Activated CD4-positive, alpha-beta memory T cell treated with anti-CD3 and anti-CD28 coated beads, Interleukin-2, amount 10 ng/mL, durations not matched to agents 7 days and 5 days (primary cell): Measurements from ENCODE around the gene PLD5. TPM values are rescaled to one million over a fixed set of nuclear protein-coding genes. Genes with fewer than 3 reads are reported as not detected.
"Not testable (repeated sequence)": the region's sequence is repeated elsewhere in the genome, so short reads cannot be mapped to it uniquely, and the experiment has no call there.

Experiments used
- CTCF ChIA-PET: fragments of 350-600 bp; sonication (Branson Sonifier 250); formaldehyde crosslinking; loops from one replicate; lab custom pipeline; 2021; ENCODE audit warnings: antibody characterized with exemption, inconsistent platforms; lab: Charles Lee
- POLR2A ChIA-PET: fragments of 350-600 bp; sonication (Branson Sonifier 250); formaldehyde crosslinking; loops from one replicate; lab custom pipeline; 2021; ENCODE audit warnings: antibody characterized with exemption; lab: Charles Lee
- DNase-seq: peaks from one replicate; pipeline ENCODE4 v3.0.0-alpha.2; 2020
- H3K27ac Mint-ChIP-seq: one replicate; pipeline ENCODE4 v1.8.0; 2021; ENCODE audit warnings: mild to moderate bottlenecking, mixed read lengths
- H3K27me3 Mint-ChIP-seq: one replicate; pipeline ENCODE4 v1.8.0; 2021; ENCODE audit warnings: mixed read lengths
- H3K36me3 Mint-ChIP-seq: one replicate; pipeline ENCODE4 v1.8.0; 2021; ENCODE audit warnings: low read depth, mixed read lengths
- H3K4me1 Mint-ChIP-seq: one replicate; pipeline ENCODE4 v1.8.0; 2021; ENCODE audit warnings: mixed read lengths
- H3K4me3 Mint-ChIP-seq: one replicate; pipeline ENCODE4 v1.8.0; 2021; ENCODE audit warnings: mild to moderate bottlenecking, mixed read lengths
- H3K9me3 Mint-ChIP-seq: one replicate; pipeline ENCODE4 v1.8.0; 2021; ENCODE audit warnings: mixed read lengths
- total RNA-seq, 2 experiments: library from RNA; stranded (reverse); gene quantifications; one replicate each; pipeline ENCODE4 v1.2.3, GENCODE V29; 2021

PLD5 gene
- total RNA-seq, 2 experiments from 2014 or later = not detected

- no peaks in the 10 kb centered on the region for H3K4me1 Mint-ChIP-seq
Observed at GRCh38 chr1:242205622-242206489, 318.6 kb downstream of the PLD5 start.

GRCh38 chr1:242203262-242203661 is 321.2 kb downstream of the PLD5 start:
- H3K27me3 Mint-ChIP-seq = no peaks in the 10 kb centered on the region
- H3K4me1 Mint-ChIP-seq = no peaks in the 10 kb centered on the region
- CTCF ChIA-PET = interaction anchor here (0.6 kb wide), 1 partner anchor 243 kb away, joined by 5 read pairs; no protein-coding TSS in a partner anchor

More at GRCh38 chr1:242205622-242206489, 318.6 kb downstream of the PLD5 start:
- POLR2A ChIA-PET = no interaction called here
- Mint-ChIP-seq H3K9me3 (no peaks in the 10 kb centered on the region), H3K36me3 (no peaks in the 10 kb centered on the region), H3K27me3 (no peaks in the 10 kb centered on the region), H3K27ac (no peak overlapping the region), H3K4me3 (no peak overlapping the region)
- CTCF ChIA-PET = interaction anchor here (0.6 kb wide), 1 partner anchor 583 kb away, joined by 3 read pairs; no protein-coding TSS in a partner anchor
- DNase-seq = no peak

GRCh38 chr1:242201090-242201489 is 323.4 kb downstream of the PLD5 start:
- H3K27ac Mint-ChIP-seq = no peak overlapping the region
- CTCF ChIA-PET = no interaction called here
- no peak for DNase-seq
- no peak overlapping the region for H3K4me3 Mint-ChIP-seq
- H3K27me3 Mint-ChIP-seq = no peaks in the 10 kb centered on the region
- H3K4me1 Mint-ChIP-seq = no peaks in the 10 kb centered on the region
- no peaks in the 10 kb centered on the region for H3K36me3 Mint-ChIP-seq
- POLR2A ChIA-PET = no interaction called here
- H3K9me3 Mint-ChIP-seq = no peaks in the 10 kb centered on the region

More at GRCh38 chr1:242203262-242203661, 321.2 kb downstream of the PLD5 start:
- POLR2A ChIA-PET = no interaction called here
- Mint-ChIP-seq H3K27ac (no peak overlapping the region), H3K36me3 (no peaks in the 10 kb centered on the region), H3K4me3 (no peak overlapping the region), H3K9me3 (no peaks in the 10 kb centered on the region)
- DNase-seq = no peak

- ChIA-PET CTCF (no interaction called here), POLR2A (no interaction called here)
- no peak for DNase-seq
- Mint-ChIP-seq H3K27ac (no peak overlapping the region), H3K27me3 (no peaks in the 10 kb centered on the region), H3K4me1 (no peaks in the 10 kb centered on the region), H3K9me3 (no peaks in the 10 kb centered on the region), H3K4me3 (no peak overlapping the region), H3K36me3 (no peaks in the 10 kb centered on the region)
Observed at GRCh38 chr1:242199776-242200458, 324.6 kb downstream of the PLD5 start.

GRCh38 chr1:242197907-242198820 is 326.3 kb downstream of the PLD5 start:
- ChIA-PET CTCF (no interaction called here), POLR2A (no interaction called here)
- H3K27ac Mint-ChIP-seq = no peak overlapping the region
- H3K4me1 Mint-ChIP-seq = no peaks in the 10 kb centered on the region
- H3K27me3 Mint-ChIP-seq = no peaks in the 10 kb centered on the region
- H3K4me3 Mint-ChIP-seq = no peak overlapping the region
- H3K36me3 Mint-ChIP-seq = no peaks in the 10 kb centered on the region
- DNase-seq = no peak
- H3K9me3 Mint-ChIP-seq = no peaks in the 10 kb centered on the region

GRCh38 chr1:242196914-242197313 is 327.6 kb downstream of the PLD5 start:
- ChIA-PET CTCF (no interaction called here), POLR2A (no interaction called here)
- H3K27ac Mint-ChIP-seq = no peak overlapping the region
- no peaks in the 10 kb centered on the region for H3K4me1 Mint-ChIP-seq
- H3K27me3 Mint-ChIP-seq = no peaks in the 10 kb centered on the region
- no peak for DNase-seq
- no peaks in the 10 kb centered on the region for H3K36me3 Mint-ChIP-seq
- no peaks in the 10 kb centered on the region for H3K9me3 Mint-ChIP-seq
- H3K4me3 Mint-ChIP-seq = no peak overlapping the region

- H3K27ac Mint-ChIP-seq = no peak overlapping the region
- ChIA-PET CTCF (no interaction called here), POLR2A (no interaction called here)
- no peaks in the 10 kb centered on the region for H3K4me1 Mint-ChIP-seq
- no peak for DNase-seq
- no peaks in the 10 kb centered on the region for H3K36me3 Mint-ChIP-seq
- H3K27me3 Mint-ChIP-seq = no peaks in the 10 kb centered on the region
- H3K9me3 Mint-ChIP-seq = no peaks in the 10 kb centered on the region
- no peak overlapping the region for H3K4me3 Mint-ChIP-seq
Observed at GRCh38 chr1:242196101-242196500, 328.4 kb downstream of the PLD5 start.

- POLR2A ChIA-PET = no interaction called here
- no peaks in the 10 kb centered on the region for H3K36me3 Mint-ChIP-seq
- H3K4me3 Mint-ChIP-seq = no peak overlapping the region
- peaks cover 2% of the 10 kb centered on the region for H3K9me3 Mint-ChIP-seq
- no peaks in the 10 kb centered on the region for H3K4me1 Mint-ChIP-seq
- DNase-seq = no peak
- no peaks in the 10 kb centered on the region for H3K27me3 Mint-ChIP-seq
- no peak overlapping the region for H3K27ac Mint-ChIP-seq
- CTCF ChIA-PET = no interaction called here
Observed at GRCh38 chr1:242189591-242189990, 334.9 kb downstream of the PLD5 start.

- Mint-ChIP-seq H3K36me3 (no peaks in the 10 kb centered on the region), H3K9me3 (peaks cover 2% of the 10 kb centered on the region), H3K4me1 (no peaks in the 10 kb centered on the region), H3K4me3 (no peak overlapping the region), H3K27ac (no peak overlapping the region), H3K27me3 (no peaks in the 10 kb centered on the region)
- ChIA-PET CTCF (no interaction called here), POLR2A (no interaction called here)
- DNase-seq = no peak
Observed at GRCh38 chr1:242187816-242188215, 336.7 kb downstream of the PLD5 start.

GRCh38 chr1:242187171-242187570 is 337.3 kb downstream of the PLD5 start:
- CTCF ChIA-PET = no interaction called here
- Mint-ChIP-seq H3K27ac (no peak overlapping the region), H3K27me3 (no peaks in the 10 kb centered on the region), H3K4me1 (no peaks in the 10 kb centered on the region), H3K36me3 (no peaks in the 10 kb centered on the region), H3K4me3 (no peak overlapping the region), H3K9me3 (peaks cover 2% of the 10 kb centered on the region)
- POLR2A ChIA-PET = no interaction called here
- no peak for DNase-seq

GRCh38 chr1:242185731-242186130 is 338.8 kb downstream of the PLD5 start:
- H3K9me3 Mint-ChIP-seq = peaks cover 2% of the 10 kb centered on the region
- no peaks in the 10 kb centered on the region for H3K4me1 Mint-ChIP-seq
- H3K27me3 Mint-ChIP-seq = no peaks in the 10 kb centered on the region
- no peak overlapping the region for H3K27ac Mint-ChIP-seq
- no peak overlapping the region for H3K4me3 Mint-ChIP-seq
- CTCF ChIA-PET = no interaction called here
- POLR2A ChIA-PET = no interaction called here
- DNase-seq = no peak
- no peaks in the 10 kb centered on the region for H3K36me3 Mint-ChIP-seq

GRCh38 chr1:242184955-242185354 is 339.5 kb downstream of the PLD5 start:
- Mint-ChIP-seq H3K4me1 (no peaks in the 10 kb centered on the region), H3K4me3 (no peak overlapping the region), H3K27me3 (no peaks in the 10 kb centered on the region), H3K9me3 (peaks cover 2% of the 10 kb centered on the region), H3K36me3 (no peaks in the 10 kb centered on the region), H3K27ac (no peak overlapping the region)
- ChIA-PET CTCF (interaction anchor here (0.6 kb wide), 1 partner anchor 130 kb away, joined by 3 read pairs; no protein-coding TSS in a partner anchor), POLR2A (no interaction called here)
- DNase-seq = no peak

GRCh38 chr1:242179767-242180166 is 344.7 kb downstream of the PLD5 start:
- H3K36me3 Mint-ChIP-seq, H3K9me3 Mint-ChIP-seq, CTCF ChIA-PET, H3K4me3 Mint-ChIP-seq, DNase-seq, POLR2A ChIA-PET, H3K27me3 Mint-ChIP-seq, H3K27ac Mint-ChIP-seq, H3K4me1 Mint-ChIP-seq: not testable (repeated sequence)
